Stimulated activated CD8-positive, alpha-beta memory T cell treated with anti-CD3 and anti-CD28 coated beads, Interleukin-2, amount 100 ng/mL, for 48 hours (primary cell): ENCODE measurements around the gene VPS13D.
"Not testable (repeated sequence)": the region's sequence is repeated elsewhere in the genome, so short reads cannot be mapped to it uniquely, and the experiment has no call there.

Experiments
- DNase-seq, 2 donors: peaks; one replicate each; pipeline ENCODE4 v3.0.0-alpha.2; 2020; ENCODE audit warnings: low read depth in 2 of 2

The VPS13D gene

GRCh38 chr1:12196641-12197482 lies 33.0 kb upstream of the VPS13D start:
- DNase-seq: no peak

DNA sequence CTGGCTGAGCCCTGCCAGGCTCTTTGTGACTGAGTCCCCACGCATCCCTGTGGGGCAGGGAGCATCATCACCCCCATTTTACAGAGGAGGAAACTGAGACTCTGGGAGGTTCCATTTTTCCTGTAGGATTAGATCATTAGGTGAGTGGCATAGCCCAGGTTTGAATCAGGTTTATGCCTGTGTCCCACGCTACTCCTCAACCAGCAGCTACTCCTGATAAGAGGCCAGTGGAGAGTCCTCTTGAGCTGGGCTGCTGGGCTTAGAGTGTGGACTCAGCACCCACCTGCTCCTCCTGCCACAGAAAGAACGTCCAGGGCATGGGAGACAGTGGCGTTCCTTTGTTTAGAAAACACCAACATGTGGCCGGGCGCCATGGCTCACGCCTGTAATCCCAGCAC lies 32.3 kb upstream of the VPS13D start:
- DNase-seq: no peak

- DNase-seq: no peak
These were observed 29.6 kb upstream of the VPS13D start for GRCh38 chr1:12200208-12200607.

DNA sequence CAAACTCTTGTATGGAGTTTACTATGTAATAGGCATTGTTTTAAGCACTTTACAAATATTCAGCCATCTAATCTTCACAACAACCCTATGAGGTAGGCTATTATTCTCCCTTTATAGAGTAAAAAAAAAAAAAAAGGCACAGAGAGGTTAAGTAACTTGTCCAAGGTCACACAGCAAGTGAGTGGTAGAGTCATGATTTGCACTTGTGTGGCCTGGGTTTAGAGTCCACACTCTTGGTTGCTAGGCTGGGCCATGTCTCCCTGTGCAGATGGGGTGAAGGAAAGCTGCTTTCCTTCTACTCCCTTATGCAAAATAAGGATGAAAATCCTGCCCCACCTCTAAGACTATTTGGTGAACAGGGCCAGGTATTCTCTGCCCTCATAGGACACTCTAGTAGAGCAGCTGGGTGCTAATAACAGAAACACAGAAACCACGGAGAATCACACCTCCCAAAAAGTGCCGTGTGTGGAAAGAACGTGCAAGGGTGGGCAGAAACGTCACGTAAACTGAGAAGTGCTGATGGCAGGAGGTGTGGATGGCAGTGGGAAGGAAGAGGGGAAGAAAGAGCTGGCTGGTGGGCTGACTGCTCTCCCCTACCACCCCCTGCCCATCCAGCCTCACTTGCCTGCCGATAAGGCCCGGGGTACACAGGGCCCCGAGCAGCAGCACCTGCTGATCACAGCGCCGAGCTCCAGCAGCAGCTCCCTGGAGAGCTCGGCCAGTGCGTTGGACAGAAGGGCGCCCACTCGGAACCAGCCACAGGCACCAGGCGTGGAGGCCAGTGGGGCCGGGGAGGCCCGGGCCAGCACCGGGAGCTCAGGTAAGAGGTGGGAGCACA lies 28.3 kb upstream of the VPS13D start:
- DNase-seq: no peak

GRCh38 chr1:12202190-12202497 lies 27.7 kb upstream of the VPS13D start:
- no peak for DNase-seq

GRCh38 chr1:12202577-12202976 lies 27.3 kb upstream of the VPS13D start:
- no peak for DNase-seq

DNA sequence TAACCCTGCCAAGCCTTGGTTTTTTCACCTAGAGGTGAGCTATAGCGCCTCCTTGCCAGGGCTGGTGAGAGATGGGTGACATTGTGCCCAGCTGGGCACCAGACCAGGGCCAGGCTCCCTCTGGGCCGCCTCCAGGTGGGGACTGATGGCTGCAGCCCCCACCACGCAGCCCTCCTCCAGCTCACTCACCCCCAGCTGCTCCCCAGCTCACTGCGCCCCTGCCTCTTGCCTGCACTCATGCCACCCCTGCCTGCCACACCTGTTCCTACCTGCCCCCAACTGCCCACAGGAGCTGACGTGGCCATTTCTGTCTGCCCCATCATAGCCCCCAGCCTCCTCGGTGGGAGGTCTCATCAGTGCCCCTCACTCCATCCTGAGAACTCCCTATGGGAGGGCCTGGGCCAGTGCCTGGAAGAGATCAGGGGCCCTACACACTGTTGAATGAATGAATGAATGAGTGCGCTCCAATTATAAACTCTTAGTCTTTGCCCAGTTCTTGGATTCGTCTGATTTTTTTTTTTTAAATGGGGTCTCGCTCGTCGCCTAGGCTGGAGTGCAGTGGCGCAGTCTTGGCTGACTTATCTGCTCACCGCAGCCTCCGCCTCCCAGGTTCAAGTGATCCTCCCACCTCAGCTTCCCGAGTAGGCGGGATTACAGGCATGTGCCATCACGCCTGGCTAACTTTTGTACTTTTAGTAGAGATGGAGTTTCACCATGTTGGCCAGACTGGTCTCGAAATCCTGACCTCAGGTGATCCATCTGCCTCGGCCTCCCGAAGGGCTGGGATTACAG lies 26.4 kb upstream of the VPS13D start:
- DNase-seq: no peak

- DNase-seq: peak; percentile 60 to 65
These were observed 25.7 kb upstream of the VPS13D start for GRCh38 chr1:12204140-12204539.

DNA sequence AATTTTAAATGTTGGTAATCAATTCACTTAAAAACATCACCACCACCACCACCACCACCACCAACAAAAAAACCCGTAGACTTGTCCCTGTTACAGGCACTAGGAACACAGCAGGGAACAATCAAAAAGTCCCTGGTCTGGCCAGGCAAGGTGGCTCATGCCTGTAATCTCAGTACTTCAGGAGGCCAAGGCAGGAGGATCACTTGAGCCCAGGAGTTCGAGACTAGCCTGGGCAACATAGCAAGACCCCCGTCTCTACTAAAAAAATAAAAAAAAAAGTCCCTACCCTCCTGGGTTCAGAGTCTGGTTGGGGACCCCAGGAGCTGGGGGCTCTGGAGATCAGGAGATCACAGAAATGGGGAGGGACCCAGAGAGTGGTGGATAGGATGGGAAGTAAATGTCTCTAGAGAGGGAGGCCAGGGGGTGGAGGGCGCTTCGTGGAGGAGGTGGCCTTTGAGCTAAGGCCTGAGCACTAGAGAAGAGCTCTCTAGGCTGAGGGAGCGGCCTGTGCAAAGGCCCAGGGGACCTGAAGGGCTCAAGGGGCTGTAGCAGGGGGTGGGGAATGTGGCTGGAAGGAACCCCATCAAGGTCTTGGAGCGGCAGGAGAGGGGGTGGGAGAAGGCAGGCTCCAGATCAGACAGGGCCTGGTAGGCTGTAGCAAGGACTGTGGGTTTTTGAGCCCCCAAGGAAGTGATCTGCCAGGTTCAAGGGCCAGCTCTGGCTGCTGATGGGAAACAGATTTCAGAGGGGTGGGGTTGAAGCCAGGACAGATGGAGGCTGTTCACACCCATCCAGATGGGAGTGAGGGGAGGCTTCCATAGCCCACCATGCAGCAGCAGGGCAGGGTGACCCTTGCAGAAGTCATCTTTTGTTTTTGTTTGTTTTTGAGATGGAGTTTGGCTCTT lies 24.8 kb upstream of the VPS13D start:
- DNase-seq: no peak

DNA sequence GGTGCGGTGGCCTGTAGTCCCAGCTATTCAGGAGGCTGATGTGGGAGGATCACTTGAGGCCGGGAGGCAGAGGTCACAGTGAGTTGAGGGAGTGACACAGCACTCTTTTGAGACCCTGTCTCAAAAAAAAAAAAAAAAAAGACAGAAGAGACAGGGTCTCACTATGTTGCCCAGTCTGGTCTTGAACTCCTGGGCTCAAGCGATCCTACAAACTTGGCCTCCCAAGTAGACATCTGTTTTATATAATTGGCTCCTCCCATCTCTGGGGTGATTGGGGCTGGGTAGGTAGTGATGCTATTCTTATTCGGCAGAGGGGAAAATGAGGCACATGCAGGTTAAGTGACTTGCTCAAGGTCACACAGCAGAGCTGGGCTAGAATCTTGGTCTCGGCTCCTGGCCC lies 23.6 kb upstream of the VPS13D start:
- no peak for DNase-seq

- DNase-seq: no peak
These were observed 22.9 kb upstream of the VPS13D start for GRCh38 chr1:12206792-12207424.

- DNase-seq: no peak
These were observed 21.6 kb upstream of the VPS13D start for GRCh38 chr1:12208271-12208670.

GRCh38 chr1:12208764-12209494 lies 20.9 kb upstream of the VPS13D start:
- peak; percentile 77 to 82 for DNase-seq

GRCh38 chr1:12209495-12209832 lies 20.4 kb upstream of the VPS13D start:
- DNase-seq: no peak

DNA sequence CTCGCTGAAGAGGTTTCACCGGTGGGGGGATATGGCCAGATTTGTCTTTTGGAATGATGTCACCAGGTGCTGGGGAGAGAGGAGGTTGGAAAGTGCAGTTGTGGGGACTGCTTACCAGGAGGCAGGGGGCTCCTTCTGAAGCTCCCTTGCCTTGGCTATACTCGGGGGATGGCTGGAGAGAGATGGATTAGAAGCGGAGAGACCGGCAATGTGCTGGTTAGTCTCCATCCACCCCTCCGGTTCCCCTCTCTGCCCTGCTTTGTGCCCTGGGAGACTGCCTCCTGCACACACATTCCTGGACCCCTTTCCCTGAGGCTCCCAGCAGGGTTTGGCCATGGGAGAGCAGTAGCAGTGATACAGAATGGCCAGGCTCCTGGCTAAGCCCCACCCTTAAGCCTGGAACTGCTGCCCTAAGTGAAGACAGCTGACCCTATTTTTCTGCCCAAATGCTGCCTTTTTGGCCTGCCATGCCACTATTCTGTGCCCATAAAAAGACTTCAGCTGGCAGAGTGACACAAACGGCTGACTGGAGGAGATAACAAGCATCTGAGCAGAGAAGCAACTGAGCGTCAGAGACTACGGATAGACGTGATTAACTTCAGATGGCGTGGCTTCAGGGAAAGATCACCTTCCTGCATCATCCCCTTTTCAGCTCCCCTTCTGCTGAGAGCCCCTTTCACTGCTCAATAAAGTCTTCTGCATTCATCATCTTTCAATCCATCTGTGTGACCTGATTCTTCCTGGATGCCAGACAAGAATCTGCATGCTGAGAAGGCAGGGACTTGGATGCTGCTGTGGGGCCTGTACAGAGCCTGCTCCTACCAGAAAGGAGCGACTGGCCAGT lies 14.5 kb upstream of the VPS13D start:
- DNase-seq: no peak

DNA sequence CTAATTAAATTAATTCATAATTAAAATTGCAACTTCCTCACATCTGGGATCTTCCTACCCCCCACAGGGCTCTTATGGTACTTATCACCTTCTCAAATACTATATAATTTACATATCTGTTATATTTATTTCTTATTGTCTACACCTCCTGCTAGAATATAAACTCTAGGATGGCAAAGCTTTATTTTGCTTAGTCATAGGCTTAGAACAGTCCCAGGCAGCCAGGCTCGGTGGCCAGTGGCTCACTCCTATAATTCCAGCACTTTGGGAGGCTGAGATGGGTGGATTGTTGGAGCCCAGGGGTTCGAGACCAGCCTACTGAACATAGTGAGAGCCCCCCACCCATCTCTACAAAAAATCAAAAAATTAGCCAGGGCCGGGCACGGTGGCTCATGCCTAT lies 10.0 kb upstream of the VPS13D start:
- no peak for DNase-seq

GRCh38 chr1:12220890-12221289 lies 8.9 kb upstream of the VPS13D start:
- DNase-seq: no peak

DNA sequence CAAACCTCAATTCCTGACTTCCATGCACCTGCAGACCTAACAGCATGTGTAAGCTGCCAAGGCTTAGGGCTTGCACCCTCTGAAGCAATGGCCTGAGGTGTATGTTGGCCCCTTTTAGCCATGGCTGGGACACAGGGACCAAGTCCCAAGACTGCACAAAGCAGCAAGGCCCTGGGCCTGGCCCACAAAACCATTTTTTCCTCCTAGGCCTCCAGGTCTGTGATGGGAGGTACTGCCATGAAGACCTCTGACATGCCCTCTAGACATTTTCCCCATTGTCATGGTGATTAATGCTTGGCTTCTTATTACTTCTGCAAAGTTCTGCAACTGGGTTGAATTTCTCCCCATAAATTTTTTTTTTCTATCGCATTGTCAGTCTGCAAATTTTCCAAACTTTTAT lies 7.1 kb upstream of the VPS13D start:
- not testable (repeated sequence) for DNase-seq

- not testable (repeated sequence) for DNase-seq
These were observed 5.7 kb upstream of the VPS13D start for GRCh38 chr1:12224092-12224491.
